GM18499 (cell line): ENCODE data around the gene NTM.

Experiments
- ATAC-seq: cut with Tn5 transposase; IDR thresholded peaks from one replicate; pipeline ENCODE4 v1.9.1; 2021; ENCODE audit warnings: moderate number of reproducible peaks; ENCODE audit not compliant: insufficient read depth, unreplicated experiment

Gene NTM

DNA sequence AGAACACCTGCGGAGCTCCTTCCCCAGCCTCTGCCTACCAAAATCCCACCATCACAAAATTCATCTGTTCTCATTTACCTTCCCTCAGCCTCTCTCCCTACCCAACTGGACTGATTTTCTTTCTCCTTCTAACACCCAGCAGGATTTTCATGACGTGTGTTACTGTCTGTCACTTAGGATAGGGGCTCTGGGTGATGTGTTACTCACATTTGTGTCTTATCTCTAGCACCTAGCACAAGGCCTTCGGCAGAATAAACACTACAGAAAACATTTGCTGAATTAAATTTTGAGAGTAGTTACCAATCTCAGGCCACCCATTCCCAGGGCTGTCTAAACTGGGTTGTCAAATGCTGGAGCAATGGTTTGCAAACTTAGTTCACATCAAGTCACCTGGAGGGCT is 88.0 kb downstream of the NTM start:
- ATAC-seq, result no peak

DNA sequence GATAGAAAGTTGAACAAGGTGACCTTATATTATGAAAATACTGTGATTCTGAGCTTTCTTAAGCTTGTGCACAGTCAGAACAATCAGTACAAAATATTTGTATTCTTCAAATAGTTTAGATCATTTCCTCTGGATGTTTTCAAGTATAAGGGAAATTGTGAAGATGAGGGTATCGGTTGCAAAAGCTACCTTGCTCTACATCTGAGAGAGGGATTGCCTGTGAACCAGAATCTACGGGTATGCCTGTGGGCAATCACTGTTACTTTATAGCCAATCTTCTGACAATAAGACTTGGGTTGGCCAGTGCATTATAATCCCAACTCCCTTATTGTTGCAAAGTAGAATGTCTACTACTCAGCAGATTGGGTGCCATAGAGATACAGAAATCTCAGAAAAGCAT is 90.5 kb downstream of the NTM start:
- ATAC-seq, result no peak

DNA sequence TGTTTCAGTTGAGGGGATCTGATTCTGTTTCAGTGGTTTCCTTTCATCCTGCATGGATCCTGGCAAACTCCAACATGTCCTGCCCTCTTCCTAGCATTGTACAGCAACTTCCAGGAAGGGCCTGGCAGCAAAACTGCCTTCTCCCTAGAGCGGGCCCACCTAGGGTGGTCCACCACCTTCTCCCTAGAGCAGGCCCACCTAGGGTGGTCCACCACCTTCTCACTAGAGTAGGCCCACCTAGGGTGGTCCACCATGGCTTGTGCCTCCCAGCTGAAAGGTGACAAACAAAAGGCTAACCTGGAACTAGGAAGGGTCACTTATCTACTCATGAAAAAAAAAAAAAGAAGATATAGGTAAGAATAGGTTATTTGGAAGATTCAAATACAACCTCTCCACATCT is 92.2 kb downstream of the NTM start:
- ATAC-seq, result no peak

DNA sequence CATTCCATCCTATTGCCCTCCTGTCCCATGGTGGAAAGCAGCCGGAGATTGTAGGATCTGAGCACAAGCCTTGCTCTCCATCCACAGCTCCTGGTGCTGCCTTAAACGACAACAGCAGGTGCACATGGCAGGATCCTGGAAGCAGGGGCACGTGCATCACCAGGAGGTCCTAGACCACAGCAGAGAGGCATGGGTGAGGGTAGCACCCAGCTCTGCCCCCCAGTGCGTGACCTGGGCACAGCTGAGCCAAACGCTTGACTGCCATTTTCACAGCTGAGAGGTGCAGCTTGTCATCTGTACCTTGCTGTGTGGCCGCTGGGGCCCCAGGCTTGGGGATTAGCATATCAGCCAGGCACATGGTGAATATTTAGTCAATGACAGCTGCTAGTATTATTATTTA is 92.7 kb downstream of the NTM start:
- no peak for ATAC-seq

DNA sequence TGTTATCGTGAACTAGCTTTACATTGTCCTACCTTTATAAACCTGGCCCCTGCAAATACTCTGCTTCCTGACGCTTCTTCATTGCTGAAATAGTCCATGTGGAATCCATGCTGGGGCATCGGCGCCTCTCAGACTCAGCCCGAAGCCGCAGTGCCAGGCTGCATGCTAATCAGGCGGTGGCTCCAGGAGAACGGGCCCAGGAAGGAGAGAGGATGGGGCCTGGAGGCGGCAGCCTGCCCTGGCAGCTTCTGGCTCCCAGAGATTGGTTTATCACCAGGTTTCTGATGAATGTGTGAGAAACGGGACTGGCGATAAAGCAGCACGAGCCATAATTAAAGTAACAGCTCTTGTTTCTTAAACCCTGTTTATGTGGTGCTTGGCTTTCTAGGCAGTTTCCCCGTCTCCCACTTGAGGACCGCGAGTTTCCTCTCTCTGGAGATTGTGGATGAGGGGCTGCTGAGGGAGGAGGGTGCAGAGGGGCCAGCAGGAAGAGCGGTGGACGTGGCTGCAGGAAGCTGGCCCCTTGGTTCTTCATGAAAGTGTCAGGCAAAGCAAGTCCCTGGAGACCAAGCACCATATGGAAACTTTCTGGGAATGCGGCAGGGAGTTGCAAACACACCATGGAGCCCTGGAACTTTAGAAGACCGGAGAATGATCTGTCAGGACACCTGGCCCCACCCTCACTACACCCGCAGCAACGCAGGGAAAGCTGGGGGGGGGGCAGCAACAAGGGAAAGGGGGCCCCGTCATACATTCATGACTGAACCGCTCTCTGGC is 93.4 kb downstream of the NTM start:
- no peak for ATAC-seq

DNA sequence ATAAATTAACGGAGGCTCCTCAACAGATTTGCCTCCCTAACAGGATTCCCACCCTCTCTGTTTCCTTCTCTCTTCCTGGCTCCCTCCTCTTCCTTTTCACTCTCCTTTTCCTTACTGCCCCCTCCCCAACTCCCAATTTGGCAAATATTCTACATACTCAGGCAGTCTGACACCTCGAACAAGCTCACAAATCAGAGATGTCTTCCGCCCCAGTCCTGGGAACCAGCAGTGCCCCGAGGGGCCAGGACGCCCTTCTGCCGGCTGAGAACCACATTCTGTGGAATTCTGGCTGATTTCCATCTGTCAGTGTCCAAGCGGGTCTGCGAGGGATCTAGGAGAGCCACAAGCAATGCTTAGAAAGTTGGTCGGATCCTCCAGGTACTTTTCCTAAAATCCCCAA is 94.0 kb downstream of the NTM start:
- ATAC-seq, result no peak

DNA sequence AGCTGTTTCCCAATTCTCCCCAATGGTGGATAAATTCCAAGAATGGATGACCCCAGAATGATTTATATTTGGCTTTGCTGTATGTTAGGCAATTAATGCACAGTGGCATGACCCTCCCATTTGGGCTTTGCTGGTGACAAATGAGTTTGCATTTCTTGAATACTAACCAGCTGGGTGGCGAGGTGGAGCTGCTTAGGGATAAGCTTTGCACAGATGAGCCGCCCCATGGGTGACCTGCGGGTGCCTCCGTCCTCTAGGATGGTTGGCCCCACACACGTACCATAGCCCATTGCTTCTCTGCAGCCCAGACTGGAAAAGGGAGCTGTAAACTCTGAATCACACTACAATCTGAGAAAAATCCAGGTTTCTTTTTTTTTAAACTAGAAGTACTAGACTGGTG is 94.6 kb downstream of the NTM start:
- ATAC-seq, result no peak

DNA sequence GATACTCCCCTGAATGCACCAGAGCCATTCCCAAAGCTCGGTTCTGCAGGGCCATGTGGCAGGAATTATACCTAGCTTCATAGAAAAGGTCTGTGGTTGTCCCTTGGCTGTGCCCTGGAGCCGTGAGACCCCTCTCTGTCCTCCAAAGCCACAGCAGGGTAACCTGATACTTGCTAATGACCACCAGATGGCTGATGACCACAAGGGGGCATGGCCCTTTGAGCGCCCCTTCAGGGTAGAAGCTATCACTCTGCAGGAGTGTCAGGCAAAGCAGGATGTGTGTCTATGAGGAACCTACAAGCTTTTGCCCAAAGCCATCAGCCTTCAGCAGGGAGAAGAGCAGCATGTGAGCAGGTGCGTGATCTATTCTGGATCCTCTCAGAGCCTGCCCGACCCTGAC is 95.3 kb downstream of the NTM start:
- ATAC-seq, result no peak

DNA sequence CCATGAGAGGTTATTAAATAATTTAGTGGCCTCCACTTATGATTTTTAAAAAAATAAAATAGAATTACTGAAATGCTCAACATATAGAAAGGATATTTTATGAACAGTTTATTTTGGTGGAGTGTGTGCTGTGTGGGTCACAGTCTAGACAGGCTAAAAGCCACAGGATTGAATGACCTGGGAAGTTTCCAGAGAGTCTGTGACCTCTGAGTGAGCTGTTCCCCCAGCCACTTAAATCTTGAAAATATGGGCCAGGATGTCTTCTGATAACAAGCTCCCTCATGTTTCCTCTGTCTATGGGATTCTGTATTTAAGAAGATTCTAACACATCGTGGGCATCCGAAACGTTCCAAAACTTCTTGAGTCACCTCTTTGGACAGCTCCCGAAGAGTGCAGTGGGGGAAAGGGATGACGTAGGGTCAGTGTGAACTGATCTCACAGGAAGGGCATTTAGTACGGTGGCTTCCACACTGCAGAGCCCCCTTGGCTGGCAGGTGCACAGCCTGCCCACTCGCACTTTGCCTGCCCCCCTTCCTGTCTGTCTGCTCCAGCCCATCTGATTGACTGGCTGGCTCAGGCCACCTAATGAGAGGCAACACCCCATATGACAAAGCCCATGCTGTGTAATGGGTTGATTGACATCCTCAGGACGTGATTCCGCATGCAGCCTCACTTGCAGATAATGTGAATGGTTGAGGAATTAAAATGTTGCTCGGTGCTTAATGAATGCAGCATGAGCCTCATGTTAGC is 97.4 kb downstream of the NTM start:
- no peak for ATAC-seq

DNA sequence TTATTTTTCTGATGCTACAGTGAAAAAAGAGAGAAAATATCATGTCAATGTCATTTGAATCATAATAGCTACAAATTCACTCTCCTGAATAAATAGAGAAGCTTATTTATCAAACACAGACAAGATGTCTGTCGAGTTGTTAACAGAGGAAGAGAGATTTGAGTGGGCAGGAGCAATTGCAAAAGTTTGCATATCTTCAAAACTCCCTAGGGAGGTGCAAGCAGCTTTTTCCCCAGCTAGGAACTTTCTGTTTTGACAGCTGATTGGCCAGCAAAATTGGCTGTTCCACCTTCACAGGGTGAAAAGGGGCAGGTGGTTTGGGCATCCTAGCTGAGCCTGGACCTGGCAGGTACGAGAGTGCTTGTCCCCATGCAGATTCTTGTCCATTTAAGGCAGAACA is 98.2 kb downstream of the NTM start:
- no peak for ATAC-seq

DNA sequence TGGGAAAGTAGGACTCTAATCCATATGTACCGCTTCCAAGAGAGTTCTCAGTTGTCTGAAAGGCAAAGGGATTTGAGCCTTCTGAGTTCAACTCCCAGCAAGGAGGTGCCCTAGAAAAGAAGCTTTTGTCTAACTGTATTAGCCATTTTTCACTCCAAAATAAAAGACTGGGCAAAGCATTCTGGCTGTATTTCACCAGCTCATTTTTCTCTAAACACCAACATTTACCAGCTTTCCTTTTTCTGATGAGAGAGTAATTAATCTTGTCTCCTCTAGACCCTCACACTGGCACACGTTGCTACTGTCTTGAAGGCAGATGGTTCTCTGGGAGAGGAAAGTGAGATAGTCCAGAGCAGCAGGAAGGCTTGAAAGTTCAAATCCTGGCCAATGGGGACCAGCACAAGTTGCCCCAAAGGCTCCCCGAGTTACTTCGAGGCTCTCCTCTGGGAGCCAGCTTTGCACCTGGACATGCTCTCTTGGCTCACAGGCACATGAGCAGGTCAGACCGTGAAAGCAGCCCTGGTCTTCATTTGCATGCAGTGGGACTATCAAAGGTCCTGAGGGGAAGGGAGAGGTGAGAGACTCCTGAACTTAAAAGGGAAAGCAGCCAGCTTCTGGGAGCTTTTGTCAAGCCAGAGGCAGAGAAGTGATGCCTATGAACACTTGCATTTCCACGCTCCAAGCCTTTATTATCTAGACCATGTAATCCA is 100.0 kb downstream of the NTM start:
- ATAC-seq, result no peak

DNA sequence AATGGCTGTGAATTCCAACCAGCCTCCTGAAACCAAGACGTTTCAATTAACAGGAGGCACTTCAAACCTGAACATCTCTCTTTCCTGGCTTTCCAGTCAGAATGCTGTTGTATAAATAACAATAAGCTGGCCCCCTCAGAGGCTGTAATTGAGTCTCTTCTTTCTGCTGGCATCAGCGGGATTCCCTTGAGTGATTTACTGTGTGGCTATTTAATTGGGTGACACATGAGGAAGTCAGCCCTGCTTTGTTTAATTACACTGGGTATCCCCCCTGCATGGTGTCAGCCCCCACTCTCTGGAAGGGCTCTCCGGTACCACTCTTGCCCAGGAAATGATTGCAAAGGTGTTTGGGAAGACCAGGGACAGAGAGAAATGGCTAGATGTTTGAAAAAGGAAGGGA is 101.6 kb downstream of the NTM start:
- no peak for ATAC-seq

DNA sequence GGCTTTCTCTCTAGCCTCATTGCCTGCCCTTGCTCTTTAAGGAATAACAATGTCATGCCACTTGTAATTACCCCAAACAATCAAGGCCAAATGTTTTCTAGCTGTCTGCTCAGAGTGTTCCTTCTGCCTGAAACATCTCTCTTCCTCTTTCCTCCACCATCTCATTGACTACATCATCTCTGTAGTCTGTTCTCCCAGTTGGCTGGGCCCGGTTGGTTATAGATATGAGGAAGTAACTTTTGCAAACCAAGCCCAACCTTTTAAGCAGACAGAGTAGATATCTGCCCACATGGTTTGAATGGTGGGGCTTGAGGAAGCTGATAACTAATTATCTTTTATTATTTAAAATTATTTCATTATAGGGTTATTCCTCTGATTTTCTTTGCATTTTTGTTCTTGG is 104.5 kb downstream of the NTM start:
- ATAC-seq, result no peak

DNA sequence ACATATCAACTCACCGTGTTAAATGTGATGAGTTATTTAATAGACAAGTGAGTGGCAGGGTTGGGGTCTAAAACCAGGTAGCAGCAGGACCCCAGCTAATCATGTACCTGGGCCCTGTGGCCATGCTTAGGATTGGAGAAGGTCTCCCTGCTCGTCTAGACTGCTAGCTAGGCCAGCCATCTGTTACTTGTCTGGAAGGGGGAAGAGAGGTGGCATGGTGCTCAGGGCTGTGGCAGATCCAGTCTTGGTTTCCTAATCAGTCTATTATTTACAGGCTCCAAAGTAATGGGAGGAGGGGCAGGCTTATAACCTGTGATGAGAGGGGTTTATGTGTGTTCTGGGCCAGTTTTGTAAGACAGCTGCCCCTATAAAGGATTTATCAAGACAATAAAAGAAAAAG is 105.9 kb downstream of the NTM start:
- ATAC-seq, result no peak

DNA sequence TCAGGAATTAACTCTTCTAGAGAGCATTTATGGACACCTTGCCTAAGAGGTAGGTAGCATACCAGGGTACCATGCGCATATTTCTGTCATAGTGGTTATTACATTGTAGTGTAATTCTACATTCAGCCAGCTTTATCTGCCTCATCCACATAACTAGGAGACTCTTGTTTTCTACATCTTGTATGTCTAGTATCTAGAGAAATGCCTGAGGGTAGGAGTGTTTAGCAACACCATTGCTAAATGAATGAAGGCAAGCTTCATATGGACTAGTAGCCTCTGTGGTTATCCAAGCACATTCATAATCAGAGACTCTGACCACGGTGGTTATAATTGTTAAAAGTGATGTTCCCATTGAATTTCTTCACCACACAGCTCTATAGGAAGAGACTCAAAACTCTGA is 107.9 kb downstream of the NTM start:
- no peak for ATAC-seq

DNA sequence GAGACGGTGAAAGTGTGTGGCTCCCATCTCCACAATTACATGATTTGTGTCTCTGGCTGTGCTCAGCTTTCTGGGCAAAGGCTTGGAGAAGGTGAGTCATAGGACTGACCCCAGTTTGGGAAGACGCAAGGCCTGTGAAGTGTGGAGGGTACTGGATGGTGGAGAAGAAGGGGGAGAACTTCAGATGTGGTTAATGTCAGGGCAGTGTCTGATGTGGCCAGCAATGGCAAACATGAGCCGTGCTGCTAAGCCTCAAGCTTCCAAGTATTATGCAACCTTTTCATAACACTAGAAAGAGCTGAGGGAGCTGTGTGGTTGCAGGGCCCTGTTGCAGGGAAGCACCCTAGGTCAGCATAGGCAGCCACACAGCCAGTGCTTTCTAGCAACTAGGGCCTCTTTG is 110.9 kb downstream of the NTM start:
- no peak for ATAC-seq

DNA sequence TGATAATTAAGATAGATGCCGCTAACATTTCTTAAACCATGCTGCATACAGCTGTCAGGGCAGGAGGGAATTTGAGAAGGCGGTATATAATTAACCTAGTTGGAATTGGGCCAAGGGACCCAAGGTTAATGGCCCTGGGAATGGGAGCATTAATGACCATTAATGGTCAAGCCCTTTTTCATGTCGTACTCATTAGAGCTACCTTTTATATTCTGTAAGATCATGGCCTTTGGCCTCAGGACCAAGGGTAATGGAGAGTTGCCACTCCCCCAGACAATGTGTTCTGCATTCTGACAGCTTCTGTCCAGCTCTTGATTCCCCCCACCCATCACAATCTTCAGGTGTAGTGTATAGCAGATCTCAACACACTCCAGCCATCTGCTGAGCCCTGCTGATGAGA is 111.6 kb downstream of the NTM start:
- no peak for ATAC-seq

DNA sequence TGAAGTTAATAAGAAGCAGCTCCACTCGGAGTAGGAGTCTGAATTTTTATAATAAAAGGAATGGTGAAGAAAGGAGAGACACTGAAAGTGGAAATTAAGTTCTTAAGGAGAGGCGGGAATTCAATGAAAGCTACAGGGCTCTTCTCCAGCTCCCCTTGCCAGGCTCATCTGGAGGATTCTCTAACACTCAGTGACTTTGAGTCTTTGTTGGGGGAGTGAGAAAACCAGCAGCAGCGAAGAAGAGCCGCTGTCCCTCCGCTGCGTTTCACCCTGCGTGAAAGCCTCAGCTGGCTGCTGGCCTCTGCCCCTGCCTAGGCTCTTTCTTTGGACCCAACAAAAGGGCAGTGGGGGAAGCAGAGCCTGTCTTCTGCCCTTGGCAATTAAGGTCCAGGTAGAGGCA is 113.0 kb downstream of the NTM start:
- no peak for ATAC-seq

DNA sequence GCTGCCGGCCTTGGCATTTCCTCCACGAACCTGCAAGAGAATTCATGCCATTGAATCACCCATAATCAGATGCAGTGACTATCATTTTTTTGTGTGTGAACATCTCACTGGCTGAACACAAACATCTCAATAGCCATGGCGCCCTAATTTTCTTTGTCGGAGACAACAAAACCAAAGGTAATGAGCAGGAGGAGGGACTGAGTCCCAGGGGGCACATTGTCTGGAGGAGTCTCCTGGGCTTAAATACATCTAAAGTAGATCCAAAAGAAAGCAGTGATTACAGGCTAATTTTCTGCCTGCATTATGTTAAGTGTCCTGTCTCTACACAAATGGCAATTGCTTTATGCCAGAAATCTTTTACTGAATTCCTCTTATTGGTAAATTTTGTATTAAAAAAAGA is 113.5 kb downstream of the NTM start:
- no peak for ATAC-seq

DNA sequence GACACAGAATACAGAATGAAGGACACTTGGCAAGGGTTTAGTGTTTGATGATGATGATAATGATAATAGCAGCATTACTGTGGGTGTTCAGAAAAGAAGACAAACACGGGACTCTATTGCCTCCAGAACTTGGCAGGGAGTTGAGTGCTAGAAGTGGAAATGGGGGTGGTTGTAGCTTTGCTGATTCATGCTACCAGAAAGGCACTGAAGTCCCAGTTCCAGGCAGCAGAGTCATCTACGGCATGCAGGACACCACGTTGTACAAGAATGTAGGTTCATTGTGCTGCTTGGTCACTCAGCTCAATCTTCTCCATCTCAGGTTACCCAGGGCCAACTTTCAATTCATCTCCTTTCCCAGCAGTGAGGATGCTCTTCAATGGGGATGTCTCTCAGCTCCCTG is 115.7 kb downstream of the NTM start:
- no peak for ATAC-seq

DNA sequence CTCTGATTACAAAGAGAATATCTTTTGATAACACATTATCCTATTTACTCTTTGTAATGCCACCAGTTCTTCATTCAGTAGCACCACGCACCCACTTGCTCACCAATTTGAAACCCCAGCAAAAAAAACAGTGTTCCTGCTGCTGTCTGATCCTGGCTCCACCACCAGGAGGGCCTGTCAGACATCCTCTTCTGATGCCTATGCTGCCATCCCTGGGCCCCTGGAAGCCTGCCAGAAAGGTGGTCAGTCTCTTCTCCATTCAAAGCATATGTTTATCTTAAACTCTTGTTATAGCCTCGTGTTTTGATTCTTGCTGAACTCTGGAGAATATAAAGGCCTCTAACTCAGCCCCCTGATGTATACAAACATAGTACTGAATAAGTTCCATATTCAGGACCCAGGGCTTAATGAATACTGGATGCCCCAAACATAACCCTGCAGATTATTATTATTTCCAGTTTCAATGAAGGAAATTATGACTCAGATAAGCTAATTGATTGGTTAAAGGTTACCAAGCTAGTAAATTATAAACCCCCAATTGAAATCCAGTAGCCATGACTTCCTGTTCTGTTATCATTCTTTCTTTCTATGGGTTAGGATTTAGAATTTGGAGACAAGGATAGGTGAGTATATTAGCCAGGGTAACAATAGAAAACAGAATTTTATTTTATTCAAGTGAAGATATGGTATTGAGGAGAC is 116.7 kb downstream of the NTM start:
- no peak for ATAC-seq
